ENCODE results near the gene TXNL4B.

Gene TXNL4B

DNA sequence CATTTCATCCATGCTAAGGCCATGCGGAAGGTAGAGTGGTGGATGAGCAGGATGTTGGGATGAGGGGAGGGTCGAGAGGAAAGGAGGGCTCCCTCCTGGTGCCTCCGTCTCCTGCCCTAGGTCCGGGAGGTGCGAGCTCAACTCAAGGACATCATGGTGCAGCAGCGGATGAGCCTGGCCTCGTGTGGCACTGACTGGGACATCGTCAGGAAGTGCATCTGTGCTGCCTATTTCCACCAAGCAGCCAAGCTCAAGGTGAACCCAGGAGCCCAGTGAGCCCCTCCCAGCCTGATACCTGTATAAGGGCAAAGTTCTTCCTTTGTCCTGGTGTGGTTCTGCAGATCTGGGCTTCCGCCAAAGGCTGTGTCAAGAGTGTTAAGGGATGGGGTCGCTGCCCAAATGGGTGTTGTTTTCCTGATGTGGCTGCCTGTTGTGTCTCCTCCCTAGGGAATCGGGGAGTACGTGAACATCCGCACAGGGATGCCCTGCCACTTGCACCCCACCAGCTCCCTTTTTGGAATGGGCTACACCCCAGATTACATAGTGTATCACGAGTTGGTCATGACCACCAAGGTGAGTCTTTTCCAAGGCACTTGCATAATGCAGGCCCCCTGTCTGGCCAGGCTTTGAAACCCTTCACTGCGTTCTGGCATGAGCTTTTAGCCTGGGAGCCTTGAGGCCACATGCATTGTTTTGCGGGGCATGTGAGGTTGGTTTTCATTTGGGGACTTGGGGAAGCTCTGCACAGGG lies 15.1 kb upstream of the TXNL4B start:
- no peak for TF ChIP-seq GATA2 (IDR thresholded peaks at IDR 0.05; ENCODE audit: low read depth, low read length)
- TF ChIP-seq GATA3 (IDR thresholded peaks at IDR 0.05; ENCODE audit: low read depth, low read length): no peak

DNA sequence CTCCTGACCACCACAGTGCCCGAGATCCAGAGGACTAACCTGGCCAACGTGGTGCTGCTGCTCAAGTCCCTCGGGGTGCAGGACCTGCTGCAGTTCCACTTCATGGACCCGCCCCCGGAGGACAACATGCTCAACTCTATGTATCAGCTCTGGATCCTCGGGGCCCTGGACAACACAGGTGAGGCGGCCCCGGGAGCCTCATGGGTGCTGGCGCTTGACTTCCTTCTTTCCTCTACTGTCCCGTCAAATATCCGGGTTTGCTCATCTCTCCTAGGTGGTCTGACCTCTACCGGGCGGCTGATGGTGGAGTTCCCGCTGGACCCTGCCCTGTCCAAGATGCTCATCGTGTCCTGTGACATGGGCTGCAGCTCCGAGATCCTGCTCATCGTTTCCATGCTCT lies 14.0 kb upstream of the TXNL4B start:
- TF ChIP-seq GATA2 (IDR thresholded peaks at IDR 0.05; ENCODE audit: low read depth, low read length) (no peak), GATA3 (IDR thresholded peaks at IDR 0.05; ENCODE audit: low read depth, low read length) (no peak)

DNA sequence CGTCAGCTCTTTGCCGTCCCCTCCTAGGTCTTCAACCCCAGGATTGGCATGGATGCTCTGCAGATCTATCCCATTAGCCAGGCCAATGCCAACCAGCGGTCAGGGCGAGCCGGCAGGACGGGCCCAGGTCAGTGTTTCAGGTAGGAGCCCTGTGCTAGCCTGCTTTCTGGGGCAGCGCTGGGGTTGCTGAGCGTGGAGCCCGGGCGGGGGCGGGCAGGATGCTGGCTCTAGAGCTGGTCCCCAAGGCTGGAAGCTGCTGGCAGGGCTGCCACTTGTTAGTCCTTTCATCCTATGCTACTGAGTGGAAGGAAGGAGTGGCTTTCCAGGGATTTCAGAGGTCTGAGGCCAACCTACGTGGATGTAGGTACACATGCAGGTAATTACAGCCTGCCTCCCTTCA lies 12.6 kb upstream of the TXNL4B start:
- TF ChIP-seq GATA2 (IDR thresholded peaks at IDR 0.05; ENCODE audit: low read depth, low read length) (no peak), GATA3 (IDR thresholded peaks at IDR 0.05; ENCODE audit: low read depth, low read length) (no peak)

DNA sequence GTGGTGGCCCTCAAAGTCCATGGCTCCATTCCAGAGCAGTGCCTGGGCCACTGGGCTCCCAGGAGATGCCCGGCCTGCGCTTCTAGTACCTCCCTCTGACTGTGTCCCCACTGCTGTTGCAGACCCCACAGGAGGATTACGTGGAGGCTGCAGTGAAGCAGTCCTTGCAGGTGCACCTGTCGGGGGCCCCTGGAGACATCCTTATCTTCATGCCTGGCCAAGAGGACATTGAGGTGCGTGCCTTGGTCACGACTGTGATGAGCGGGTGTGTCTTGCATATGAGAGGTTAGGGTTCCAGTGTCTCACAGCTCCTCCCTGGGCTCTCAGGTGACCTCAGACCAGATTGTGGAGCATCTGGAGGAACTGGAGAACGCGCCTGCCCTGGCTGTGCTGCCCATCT lies 11.5 kb upstream of the TXNL4B start:
- no peak for TF ChIP-seq GATA3 (IDR thresholded peaks at IDR 0.05; ENCODE audit: low read depth, low read length)
- no peak for TF ChIP-seq GATA2 (IDR thresholded peaks at IDR 0.05; ENCODE audit: low read depth, low read length)

DNA sequence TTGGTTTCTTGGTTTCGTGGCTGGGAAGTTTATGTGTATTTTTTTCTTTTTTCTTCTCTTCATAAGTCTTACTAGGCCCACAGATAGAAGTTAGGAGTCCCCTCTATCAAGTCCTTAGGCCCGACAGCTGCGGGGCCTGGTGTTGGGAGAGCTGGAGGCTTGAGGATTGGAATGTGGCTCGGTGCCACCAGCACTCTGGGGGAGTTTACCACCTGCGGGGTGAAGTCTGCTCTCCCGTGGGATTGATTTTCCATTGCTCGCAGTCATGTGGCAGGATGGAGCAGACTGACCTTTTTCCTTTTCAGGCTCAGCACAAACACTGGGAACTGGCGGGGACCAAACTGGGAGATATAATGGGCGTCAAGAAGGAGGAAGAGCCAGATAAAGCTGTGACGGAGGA lies 7.8 kb upstream of the TXNL4B start:
- TF ChIP-seq GATA3 (IDR thresholded peaks at IDR 0.05; ENCODE audit: low read depth, low read length) (no peak), GATA2 (IDR thresholded peaks at IDR 0.05; ENCODE audit: low read depth, low read length) (no peak)

DNA sequence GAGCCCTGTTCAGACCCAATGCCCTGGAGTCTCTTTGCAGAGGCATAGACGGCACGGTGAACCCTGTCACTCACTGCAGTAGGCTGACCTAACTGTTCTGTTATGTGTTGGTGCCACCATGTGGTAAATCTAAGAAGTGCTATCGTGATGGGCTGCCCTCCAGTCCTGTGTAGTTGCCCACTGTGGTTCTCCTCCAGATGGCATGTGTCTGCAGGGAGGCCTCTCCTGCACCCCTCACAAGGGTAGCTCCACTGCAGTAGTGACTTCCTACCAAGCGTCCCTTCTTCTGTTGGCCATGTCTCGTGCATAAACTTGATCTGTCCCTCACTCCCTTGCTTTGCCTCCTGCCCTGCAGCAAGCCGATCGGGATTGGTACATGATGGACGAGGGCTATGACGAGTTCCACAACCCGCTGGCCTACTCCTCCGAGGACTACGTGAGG lies 6.0 kb upstream of the TXNL4B start:
- no peak for TF ChIP-seq GATA2 (IDR thresholded peaks at IDR 0.05; ENCODE audit: low read depth, low read length)
- TF ChIP-seq GATA3 (IDR thresholded peaks at IDR 0.05; ENCODE audit: low read depth, low read length): no peak

DNA sequence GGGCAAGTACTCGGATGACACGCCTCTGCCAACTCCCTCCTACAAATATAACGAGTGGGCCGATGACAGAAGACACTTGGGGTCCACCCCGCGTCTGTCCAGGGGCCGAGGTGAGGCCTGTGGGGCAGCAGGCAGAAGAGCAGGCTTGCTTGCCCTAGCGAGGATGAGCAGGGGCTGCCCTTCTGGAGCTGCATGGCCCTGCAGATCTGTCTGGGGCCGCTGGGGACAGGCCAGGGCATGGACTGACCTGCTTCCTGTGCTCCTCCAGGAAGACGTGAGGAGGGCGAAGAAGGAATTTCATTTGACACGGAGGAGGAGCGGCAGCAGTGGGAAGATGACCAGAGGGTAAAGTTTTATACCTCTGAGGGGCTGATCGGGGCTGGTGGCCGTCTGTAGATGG lies 5.5 kb upstream of the TXNL4B start:
- TF ChIP-seq GATA2 (IDR thresholded peaks at IDR 0.05; ENCODE audit: low read depth, low read length): no peak

DNA sequence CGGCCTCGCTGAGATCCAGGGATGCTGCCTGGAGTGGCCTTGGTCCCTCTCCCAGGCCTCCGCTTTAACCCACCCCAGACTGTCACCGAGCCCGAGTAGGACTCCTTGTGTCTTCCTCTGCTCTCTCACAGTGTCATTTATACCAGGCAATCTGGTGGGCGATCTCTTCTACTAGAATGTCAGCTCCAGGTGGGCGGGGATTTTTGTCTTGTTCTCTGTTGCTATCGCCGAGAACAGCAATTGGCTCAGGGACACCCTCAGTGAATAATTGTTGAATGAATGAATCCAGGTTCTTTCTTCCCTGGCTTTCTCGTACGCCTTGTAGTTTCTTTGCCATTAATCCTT lies 818 bp upstream of the TXNL4B start:
- no peak for TF ChIP-seq GATA3 (IDR thresholded peaks at IDR 0.05; ENCODE audit: low read depth, low read length)
- no peak; the same call in 1 of the 2 replicates for TF ChIP-seq GATA2 (IDR thresholded peaks at IDR 0.05; ENCODE audit: low read depth, low read length)

DNA sequence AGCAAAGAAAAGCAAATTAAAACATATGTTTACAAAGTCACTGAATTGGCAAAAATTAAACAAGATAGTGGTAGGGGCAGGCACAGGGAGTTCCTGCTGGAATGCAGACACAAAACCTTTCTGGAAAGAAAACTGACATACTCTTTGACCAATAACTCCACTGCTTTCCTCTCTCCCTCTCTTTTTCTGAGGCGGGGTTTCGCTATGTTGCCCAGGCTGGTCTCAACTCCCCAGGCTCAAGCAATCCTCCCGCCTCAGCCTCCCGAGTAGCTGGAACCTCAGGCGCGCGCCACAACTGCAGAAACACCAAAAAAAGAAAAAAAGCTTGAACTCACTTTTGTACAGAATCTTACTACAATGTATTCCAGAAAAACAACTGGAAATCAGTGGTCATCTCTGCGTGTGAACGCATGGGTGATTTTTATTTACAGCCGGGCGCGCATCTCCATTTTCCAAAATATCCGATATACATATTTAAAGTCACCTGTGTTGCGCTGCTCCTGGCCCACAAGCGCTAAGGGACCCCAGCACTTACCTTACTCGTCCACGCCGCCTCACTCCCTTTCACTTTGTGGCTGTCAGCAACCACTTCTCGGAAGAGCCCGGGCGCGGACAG lies 480 bp downstream of the TXNL4B start:
- TF ChIP-seq GATA2 (IDR thresholded peaks at IDR 0.05; ENCODE audit: low read depth, low read length) (no peak), GATA3 (IDR thresholded peaks at IDR 0.05; ENCODE audit: low read depth, low read length) (no peak)

DNA sequence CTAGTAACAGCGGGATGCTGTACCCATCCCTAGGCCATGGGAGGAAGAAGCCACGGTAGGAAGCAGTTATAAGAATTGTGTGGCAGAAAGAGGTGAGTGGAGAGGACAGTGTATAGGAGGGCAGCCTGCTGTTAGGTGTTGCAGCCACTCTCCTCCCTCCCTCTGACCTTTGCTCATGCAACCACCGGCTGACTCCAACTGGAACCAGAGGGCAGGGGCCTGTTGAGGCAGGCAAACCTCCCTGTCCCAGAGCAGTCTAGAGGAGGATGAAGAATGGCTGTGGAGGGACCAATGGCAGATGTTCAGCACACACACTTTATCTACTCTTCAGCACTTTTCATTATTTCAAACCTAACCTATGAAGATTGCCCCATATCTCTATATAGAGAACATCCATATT lies 2.2 kb downstream of the TXNL4B start:
- TF ChIP-seq GATA3 (IDR thresholded peaks at IDR 0.05; ENCODE audit: low read depth, low read length): no peak
- no peak for TF ChIP-seq GATA2 (IDR thresholded peaks at IDR 0.05; ENCODE audit: low read depth, low read length)

DNA sequence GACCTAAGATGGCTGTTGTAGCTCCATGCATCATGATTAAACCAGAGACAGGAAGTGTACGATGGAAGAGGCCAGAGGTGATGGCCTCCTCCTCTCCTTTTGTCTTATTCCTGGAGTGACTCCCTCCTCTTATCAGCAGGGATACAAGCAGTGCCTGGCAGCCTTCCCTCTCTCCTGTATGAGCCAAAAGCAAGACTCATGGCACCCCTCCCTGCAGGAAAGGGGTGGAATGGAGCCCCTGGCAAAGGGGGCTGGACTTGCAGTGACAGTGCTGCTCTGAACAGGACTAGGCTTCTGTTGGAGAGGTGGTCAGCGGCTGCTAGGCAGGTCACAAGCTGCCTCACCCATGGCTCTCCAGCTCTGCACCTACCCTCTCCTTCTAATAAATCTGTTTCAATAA lies 8.4 kb downstream of the TXNL4B start:
- TF ChIP-seq GATA2 (IDR thresholded peaks at IDR 0.05; ENCODE audit: low read depth, low read length) (no peak), GATA3 (IDR thresholded peaks at IDR 0.05; ENCODE audit: low read depth, low read length) (no peak)

DNA sequence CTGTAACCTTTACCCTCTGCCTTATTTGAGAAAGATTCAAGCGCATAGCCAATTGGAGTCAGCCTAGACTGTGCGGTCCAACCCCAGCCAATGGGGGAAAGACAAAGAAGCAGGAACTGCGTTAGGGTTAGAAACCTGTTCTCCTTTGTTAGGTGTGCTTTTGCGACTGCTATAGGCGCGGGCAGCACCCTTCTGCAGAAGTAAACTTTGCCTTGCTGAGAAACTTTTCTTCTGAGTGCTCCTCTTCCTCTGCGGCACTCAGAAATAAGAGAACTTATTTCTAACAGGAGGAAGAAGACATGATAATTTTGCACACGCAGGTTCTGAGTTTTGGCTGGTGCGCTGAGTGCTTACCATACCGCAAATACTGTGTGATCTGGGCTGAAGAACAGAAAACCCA lies 9.0 kb downstream of the TXNL4B start:
- TF ChIP-seq GATA2 (IDR thresholded peaks at IDR 0.05; ENCODE audit: low read depth, low read length): no peak
- TF ChIP-seq GATA3 (IDR thresholded peaks at IDR 0.05; ENCODE audit: low read depth, low read length): no peak

DNA sequence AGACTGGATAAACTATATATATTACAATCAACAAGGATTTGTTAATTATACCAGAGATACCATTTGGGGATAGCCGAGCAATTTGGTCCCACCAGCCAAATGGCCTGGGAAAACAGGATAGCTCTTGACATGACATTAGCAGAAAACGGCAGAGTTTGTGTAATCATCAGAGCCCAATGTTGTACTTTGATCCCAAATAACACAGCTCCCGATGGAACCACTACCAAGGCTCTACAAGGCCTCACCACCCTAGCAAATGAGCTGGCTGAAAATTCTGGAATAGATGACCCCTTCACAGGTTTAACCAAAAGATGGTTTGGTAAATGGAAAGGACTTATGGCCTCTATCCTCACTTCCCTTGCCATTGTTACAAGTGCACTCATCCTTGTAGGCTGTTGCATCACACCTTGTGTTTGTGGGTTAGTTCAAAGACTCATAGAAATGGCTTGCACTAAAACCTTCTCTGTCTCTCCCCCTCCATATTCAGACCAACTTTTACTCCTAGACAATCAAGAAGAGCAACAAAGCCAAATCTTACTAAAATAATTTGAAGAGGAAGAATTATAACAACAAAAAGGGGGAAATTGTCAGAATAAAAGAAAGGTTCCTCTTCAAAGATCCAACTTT lies 9.5 kb downstream of the TXNL4B start:
- TF ChIP-seq GATA2 (IDR thresholded peaks at IDR 0.05; ENCODE audit: low read depth, low read length) (no peak), GATA3 (IDR thresholded peaks at IDR 0.05; ENCODE audit: low read depth, low read length) (no peak)

DNA sequence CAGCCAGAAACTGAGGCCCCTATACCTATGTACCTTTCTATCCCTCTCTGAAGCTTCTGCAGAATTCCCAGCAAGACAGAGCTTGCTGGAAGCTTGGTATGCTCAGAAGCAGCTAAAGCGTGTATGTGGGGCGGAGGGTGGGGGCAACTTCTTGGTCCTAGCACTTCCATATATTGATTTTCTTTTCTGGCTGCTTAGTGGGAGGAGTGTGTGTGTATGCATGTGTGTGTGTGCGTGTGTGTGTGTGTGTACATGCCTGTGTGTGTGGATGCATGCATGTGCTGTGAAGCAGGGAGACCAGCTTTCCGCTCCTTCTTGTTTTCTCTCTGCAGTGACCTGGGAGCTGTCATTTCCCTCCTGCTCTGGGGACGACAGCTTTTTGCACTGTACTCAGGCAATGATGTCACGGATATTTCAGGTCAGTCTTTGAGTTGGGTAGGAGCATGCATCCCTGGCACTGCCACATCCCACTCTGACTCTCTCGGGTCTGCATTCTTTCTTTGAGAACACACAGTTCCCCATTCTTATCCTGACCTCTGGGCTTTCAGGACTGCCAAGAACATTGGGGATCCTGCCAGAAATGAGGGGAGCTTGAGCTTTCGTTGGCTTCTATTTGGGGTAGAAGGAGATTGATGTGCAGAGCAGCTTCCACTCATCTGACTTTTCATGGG lies 19.7 kb downstream of the TXNL4B start:
- no peak for TF ChIP-seq GATA3 (IDR thresholded peaks at IDR 0.05; ENCODE audit: low read depth, low read length)
- no peak for TF ChIP-seq GATA2 (IDR thresholded peaks at IDR 0.05; ENCODE audit: low read depth, low read length)

All from SH-SY5Y (cell line).